ENCODE data around the gene PIP5K1C.
A peak's percentile ranks its signal among the peaks of the same experiment; 100 is the strongest.

PIP5K1C gene

DNA sequence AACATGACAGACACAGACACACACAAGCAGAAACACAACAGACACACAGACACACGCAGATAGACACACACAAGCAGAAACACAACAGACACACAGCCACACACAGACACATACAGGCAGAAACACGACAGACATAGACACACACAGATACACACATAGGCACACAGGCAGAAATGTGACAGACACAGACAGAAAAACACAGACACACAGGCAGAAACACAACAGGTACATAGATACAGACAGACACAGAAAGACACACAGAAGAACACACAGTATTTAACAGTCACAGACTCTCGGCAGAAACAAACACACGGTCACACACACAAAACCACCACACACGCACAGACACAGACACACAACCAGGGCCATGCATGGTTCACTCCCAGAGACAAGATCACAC is 94.5 kb downstream of the PIP5K1C start:
- H3K27me3 ChIP-seq (ENCODE audit: control insufficient read depth, insufficient read depth, low read length) = no peaks in the 10 kb centered on the region
- no peak overlapping the region for H3K9ac ChIP-seq (ENCODE audit: low read length)
- H3K4me3 ChIP-seq (ENCODE audit: low read length) = peak overlapping the region; percentile 68
- H3K4me1 ChIP-seq (ENCODE audit: control insufficient read depth, insufficient read depth, low read length) = no peaks in the 10 kb centered on the region
- peaks cover 2% of the 10 kb centered on the region for H3K36me3 ChIP-seq (ENCODE audit: control insufficient read depth, insufficient read depth, low read length)
- no peak overlapping the region for H3K27ac ChIP-seq (ENCODE audit: low read depth, low read length)

DNA sequence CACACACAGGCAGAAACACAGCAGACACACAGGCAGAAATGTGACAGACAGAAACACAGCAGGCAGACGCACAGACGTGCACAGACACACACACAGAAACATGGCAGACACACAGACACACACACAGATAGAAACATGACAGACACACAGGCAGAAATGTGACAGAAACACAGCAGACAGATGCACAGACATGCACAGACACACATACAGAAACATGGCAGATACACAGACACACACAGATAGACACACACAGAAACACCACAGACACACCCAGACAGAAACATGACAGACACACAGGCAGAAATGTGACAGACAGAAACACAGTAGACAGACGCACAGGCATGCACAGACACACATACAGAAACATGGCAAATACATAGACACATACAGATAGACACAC is 94.9 kb downstream of the PIP5K1C start:
- Histone ChIP-seq H3K27me3 (ENCODE audit: control insufficient read depth, insufficient read depth, low read length) (no peaks in the 10 kb centered on the region), H3K9ac (ENCODE audit: low read length) (no peak overlapping the region), H3K4me1 (ENCODE audit: control insufficient read depth, insufficient read depth, low read length) (no peaks in the 10 kb centered on the region), H3K4me3 (ENCODE audit: low read length) (peak overlapping the region; percentile 68), H3K36me3 (ENCODE audit: control insufficient read depth, insufficient read depth, low read length) (peaks cover 2% of the 10 kb centered on the region), H3K27ac (ENCODE audit: low read depth, low read length) (no peak overlapping the region)

DNA sequence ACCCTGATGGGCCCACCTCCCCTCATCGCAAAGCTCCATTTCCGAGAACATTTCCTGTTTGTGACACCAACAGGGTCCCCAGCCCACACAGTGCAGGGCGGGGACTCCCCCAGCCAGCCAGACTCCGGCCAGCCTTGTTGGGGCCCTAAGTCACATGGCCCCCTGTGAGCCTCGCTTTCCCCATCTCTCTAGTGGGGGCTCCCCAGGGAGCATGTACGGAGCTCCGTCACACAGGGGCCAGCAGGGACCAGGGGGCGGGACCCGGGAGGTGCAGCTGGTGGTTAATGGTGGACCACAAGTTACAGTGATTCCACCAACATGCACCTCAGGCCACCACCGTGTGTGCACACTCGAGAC is 95.3 kb downstream of the PIP5K1C start:
- Histone ChIP-seq H3K27ac (ENCODE audit: low read depth, low read length) (no peak overlapping the region), H3K4me3 (ENCODE audit: low read length) (no peak overlapping the region), H3K27me3 (ENCODE audit: control insufficient read depth, insufficient read depth, low read length) (no peaks in the 10 kb centered on the region)

DNA sequence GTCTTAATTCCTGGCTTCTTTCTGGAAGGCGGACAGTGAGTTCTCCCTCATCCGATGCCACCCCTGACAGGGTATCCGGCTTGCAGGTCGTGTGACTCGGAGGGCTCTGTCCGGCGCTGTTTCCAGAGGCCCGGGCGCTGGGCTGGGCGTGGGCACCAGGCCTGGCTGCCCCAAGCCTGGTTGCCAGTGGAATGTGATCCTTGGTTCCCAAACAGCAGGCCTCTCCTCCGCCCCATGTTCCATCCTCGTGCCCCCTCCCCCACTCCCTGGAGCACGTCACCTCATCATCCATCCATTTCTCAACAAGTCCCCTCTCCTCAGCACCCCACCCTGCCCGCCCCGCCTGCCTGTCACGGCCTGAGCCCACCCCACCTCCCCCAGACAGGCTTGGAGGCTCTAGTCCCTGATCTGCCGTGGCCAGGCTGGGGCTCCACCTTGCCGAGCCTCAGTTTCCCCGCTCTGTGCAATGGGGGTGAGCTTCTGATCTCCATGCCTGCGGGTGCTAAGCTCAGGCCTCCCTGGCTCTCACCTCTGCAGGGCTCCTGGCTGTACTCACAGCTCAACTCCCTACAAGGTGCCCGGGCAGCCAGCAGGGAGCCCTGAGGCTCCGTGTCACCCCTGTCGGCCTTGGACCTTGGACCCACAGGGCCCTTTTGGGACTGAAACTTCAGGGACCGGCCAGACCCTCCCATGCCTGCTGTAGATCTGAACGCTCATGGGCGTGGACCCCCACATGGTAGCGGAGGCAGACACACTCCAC is 95.9 kb downstream of the PIP5K1C start:
- Histone ChIP-seq H3K9ac (ENCODE audit: low read length) (no peak overlapping the region), H3K4me1 (ENCODE audit: control insufficient read depth, insufficient read depth, low read length) (no peaks in the 10 kb centered on the region), H3K27ac (ENCODE audit: low read depth, low read length) (no peak overlapping the region), H3K36me3 (ENCODE audit: control insufficient read depth, insufficient read depth, low read length) (no peaks in the 10 kb centered on the region), H3K4me3 (ENCODE audit: low read length) (no peak overlapping the region), H3K27me3 (ENCODE audit: control insufficient read depth, insufficient read depth, low read length) (no peaks in the 10 kb centered on the region)

More for the DNA sequence above, 95.3 kb downstream of the PIP5K1C start:
- Histone ChIP-seq H3K4me1 (ENCODE audit: control insufficient read depth, insufficient read depth, low read length) (no peaks in the 10 kb centered on the region), H3K9ac (ENCODE audit: low read length) (no peak overlapping the region), H3K36me3 (ENCODE audit: control insufficient read depth, insufficient read depth, low read length) (no peaks in the 10 kb centered on the region)

DNA sequence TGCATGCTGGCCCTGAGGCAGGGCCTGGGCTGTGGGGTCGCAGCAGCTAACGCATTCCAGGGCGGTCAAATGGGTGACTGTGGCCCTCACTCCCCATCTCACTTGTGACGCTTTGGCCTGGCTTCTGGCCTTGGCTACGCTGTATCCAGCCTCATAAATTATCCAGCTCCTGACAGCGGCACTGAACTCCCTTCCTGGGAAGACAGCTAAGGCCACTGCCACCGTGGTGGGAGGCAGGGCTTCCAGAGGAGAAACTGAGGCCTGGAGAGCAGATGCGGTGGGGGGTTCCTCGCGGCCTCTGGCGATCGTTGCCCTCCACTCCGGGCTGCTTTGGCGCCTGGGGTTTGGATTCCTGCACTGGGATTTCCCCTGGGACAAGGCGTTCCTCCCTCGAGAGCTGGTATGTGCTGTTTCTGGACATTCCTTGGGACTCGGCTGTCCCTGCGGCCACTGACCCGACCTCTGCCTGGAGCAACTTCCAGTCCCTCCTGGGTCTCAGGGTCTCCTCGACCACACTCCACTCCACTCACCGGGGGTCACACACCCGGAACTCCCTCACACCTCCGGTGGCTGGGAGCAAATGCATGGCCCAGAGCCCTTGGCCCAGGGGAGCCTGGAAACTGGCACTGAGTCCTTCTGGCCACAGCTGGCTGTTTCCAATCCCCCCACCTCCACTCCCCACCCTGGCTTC is 97.0 kb downstream of the PIP5K1C start:
- no peak overlapping the region for H3K4me3 ChIP-seq (ENCODE audit: low read length)
- no peaks in the 10 kb centered on the region for H3K36me3 ChIP-seq (ENCODE audit: control insufficient read depth, insufficient read depth, low read length)
- H3K4me1 ChIP-seq (ENCODE audit: control insufficient read depth, insufficient read depth, low read length) = no peaks in the 10 kb centered on the region
- H3K9ac ChIP-seq (ENCODE audit: low read length) = no peak overlapping the region
- H3K27me3 ChIP-seq (ENCODE audit: control insufficient read depth, insufficient read depth, low read length) = no peaks in the 10 kb centered on the region
- no peak overlapping the region for H3K27ac ChIP-seq (ENCODE audit: low read depth, low read length)

DNA sequence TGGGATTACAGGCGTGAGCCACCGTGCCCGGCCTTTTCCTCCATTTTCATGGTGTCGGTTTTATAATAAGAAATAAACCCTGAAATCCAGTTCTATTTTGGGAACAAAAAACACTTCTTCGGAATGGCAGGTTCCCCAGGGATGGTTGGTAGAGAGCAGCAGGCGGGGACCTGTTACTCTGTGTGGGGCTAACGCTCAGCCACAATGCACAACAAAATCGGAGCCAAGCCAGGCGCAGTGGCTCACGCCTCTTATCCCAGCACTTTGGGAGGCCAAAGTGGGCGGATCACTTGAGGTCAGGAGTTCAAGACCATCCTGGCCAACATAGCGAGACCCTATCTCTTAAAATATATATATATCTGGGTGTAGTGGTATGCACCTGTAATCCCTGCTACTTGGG is 99.2 kb downstream of the PIP5K1C start:
- no peaks in the 10 kb centered on the region for H3K36me3 ChIP-seq (ENCODE audit: control insufficient read depth, insufficient read depth, low read length)
- H3K4me1 ChIP-seq (ENCODE audit: control insufficient read depth, insufficient read depth, low read length) = no peaks in the 10 kb centered on the region
- no peak overlapping the region for H3K27ac ChIP-seq (ENCODE audit: low read depth, low read length)
- no peak overlapping the region for H3K9ac ChIP-seq (ENCODE audit: low read length)
- H3K4me3 ChIP-seq (ENCODE audit: low read length) = no peak overlapping the region
- no peaks in the 10 kb centered on the region for H3K27me3 ChIP-seq (ENCODE audit: control insufficient read depth, insufficient read depth, low read length)

DNA sequence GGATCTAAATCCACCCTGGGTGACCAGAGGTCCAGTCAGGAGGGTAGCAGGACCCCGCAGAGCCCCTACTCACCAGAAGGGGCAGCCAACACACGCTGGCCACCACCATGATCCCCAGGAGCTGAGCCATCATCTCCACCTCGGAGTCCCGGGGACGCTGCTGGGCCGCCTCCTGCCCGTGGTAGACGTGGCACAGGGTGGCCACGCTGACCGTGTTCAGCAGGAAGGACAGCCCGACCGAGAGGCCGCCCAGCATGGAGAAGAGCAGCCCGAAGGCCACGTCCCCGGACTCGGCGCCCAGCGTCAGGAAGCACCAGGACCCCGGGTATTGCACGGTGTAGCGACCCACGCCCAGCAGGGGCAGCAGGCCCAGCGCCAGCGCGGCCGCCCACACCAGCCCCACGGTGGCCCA is 100.5 kb downstream of the PIP5K1C start:
- H3K9ac ChIP-seq (ENCODE audit: low read length) = no peak overlapping the region
- no peak overlapping the region for H3K27ac ChIP-seq (ENCODE audit: low read depth, low read length)
- no peaks in the 10 kb centered on the region for H3K4me1 ChIP-seq (ENCODE audit: control insufficient read depth, insufficient read depth, low read length)
- H3K4me3 ChIP-seq (ENCODE audit: low read length) = no peak overlapping the region
- no peaks in the 10 kb centered on the region for H3K27me3 ChIP-seq (ENCODE audit: control insufficient read depth, insufficient read depth, low read length)
- no peaks in the 10 kb centered on the region for H3K36me3 ChIP-seq (ENCODE audit: control insufficient read depth, insufficient read depth, low read length)

DNA sequence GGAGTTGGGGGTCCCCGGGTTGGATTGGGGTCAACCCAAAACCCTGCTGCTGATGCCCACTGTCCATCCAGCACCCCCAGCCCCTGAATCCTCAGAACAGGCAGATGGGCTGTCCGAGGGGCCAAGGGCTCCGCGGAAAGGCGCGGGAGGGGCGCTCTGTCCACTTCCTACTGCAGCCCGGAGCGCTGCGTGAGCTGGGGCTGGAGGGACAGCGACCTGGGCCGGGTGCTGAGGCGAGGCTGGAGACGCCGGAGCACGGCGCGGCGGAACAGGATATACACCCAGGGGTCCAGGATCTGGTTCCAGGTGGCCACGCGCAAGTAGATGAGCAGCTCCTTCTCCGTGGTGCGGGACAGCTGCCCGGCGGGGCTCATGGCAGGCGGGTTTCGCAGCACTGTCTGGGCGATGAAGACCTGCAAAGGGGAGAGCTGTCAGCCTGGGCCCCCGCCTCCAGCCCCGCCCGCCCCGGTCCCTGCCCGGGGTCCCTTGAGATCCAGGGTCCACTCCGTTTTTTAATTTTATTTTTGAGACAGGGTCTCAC is 104.7 kb downstream of the PIP5K1C start:
- H3K4me3 ChIP-seq (ENCODE audit: low read length) = no peak overlapping the region
- H3K4me1 ChIP-seq (ENCODE audit: control insufficient read depth, insufficient read depth, low read length) = no peaks in the 10 kb centered on the region
- H3K27ac ChIP-seq (ENCODE audit: low read depth, low read length) = no peak overlapping the region
- no peak overlapping the region for H3K9ac ChIP-seq (ENCODE audit: low read length)
- H3K27me3 ChIP-seq (ENCODE audit: control insufficient read depth, insufficient read depth, low read length) = no peaks in the 10 kb centered on the region
- H3K36me3 ChIP-seq (ENCODE audit: control insufficient read depth, insufficient read depth, low read length) = no peaks in the 10 kb centered on the region

DNA sequence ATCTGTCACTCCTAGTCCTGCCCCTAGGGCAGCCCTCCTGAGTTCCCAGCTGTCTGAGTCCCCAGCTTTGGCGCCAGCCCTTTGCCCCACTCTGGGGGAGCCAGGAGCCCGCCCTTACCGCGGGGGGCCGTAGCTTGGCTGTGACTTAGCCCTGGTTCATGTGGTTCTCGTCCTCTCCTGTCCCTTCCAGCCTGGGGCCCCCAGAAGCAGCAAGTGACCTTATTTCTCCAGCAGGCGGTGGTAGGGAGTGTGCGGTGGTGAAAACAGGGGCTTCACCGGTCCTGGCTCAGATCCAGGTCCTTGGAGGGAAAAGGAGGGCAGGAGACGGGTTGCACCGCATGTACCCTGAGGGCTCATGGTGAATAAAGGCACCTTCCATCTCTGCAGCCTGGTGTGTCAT is 107.1 kb downstream of the PIP5K1C start:
- H3K36me3 ChIP-seq (ENCODE audit: control insufficient read depth, insufficient read depth, low read length) = no peaks in the 10 kb centered on the region
- H3K4me1 ChIP-seq (ENCODE audit: control insufficient read depth, insufficient read depth, low read length) = no peaks in the 10 kb centered on the region
- H3K27ac ChIP-seq (ENCODE audit: low read depth, low read length) = no peak overlapping the region
- no peaks in the 10 kb centered on the region for H3K27me3 ChIP-seq (ENCODE audit: control insufficient read depth, insufficient read depth, low read length)
- H3K4me3 ChIP-seq (ENCODE audit: low read length) = no peak overlapping the region
- no peak overlapping the region for H3K9ac ChIP-seq (ENCODE audit: low read length)

DNA sequence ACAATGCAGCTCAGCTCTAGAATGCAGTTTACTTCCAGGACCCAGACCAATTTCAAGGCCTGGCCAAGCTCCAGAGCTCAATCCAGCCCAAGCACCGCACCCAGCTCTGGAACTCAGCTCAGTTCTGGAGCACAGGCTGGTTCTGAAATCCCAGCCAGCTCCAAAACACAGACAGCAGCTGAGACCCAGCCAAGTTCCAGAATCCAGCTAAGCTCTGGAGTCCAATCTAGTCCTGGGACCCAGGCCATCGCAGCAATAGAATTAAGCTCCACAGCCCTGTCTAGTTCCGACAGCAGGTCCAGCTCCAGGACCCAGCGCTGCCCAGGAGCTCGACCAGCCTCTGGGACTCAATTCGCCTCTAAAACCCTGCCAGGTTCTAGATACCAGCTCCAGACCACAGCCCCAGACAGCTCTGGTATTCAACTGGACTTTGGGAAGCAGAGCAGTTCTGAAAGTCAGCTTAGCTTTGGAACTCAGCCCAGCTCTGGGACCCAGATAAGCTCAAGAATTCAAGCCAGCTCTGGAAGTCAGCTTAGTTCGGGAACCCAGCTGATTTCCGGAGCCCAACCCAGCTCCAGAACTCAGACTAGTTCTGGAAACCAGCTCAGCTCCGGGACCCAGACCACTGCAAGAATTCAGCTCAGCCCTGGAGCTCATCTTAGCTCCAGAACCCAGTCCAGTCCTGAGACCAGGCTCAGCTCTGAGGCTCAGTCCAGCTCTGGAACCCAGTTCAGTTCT is 108.2 kb downstream of the PIP5K1C start:
- H3K27me3 ChIP-seq (ENCODE audit: control insufficient read depth, insufficient read depth, low read length) = no peaks in the 10 kb centered on the region
- no peak overlapping the region for H3K4me3 ChIP-seq (ENCODE audit: low read length)
- H3K36me3 ChIP-seq (ENCODE audit: control insufficient read depth, insufficient read depth, low read length) = no peaks in the 10 kb centered on the region
- H3K9ac ChIP-seq (ENCODE audit: low read length) = no peak overlapping the region
- no peaks in the 10 kb centered on the region for H3K4me1 ChIP-seq (ENCODE audit: control insufficient read depth, insufficient read depth, low read length)
- H3K27ac ChIP-seq (ENCODE audit: low read depth, low read length) = no peak overlapping the region

DNA sequence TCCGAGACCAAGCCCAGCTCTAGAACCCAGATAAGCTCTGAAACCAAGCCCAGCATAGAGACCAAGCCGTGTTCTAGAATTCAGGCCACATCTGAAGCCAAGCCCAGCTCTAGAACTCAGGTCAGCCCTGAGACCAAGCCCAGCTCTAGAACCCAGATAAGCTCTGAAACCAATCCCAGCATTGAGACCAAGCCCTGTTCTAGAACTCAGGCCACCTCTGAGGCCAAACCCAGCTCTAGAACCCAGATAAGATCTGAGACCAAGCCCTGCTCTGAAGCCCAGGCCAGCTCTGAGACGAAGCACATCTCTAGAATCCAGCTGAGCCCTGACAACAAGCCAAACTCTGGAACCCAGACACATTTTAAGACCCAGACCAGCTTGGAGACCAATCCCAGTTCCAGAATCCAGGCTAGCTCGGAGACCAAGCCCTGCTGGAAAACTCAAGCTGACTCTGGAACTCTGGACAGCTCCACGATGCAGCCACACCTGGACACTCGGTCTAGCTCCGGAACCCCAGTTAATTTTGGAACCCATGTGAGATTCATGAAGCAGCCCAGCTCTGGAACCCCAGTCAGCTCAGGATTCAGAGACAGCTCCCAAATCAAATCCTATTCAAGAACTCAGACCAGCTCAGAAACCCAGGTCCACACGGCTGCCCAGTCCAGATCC is 109.1 kb downstream of the PIP5K1C start:
- Histone ChIP-seq H3K4me3 (ENCODE audit: low read length) (no peak overlapping the region), H3K9ac (ENCODE audit: low read length) (no peak overlapping the region), H3K27ac (ENCODE audit: low read depth, low read length) (no peak overlapping the region), H3K36me3 (ENCODE audit: control insufficient read depth, insufficient read depth, low read length) (no peaks in the 10 kb centered on the region), H3K4me1 (ENCODE audit: control insufficient read depth, insufficient read depth, low read length) (peaks cover 3% of the 10 kb centered on the region), H3K27me3 (ENCODE audit: control insufficient read depth, insufficient read depth, low read length) (peaks cover 2% of the 10 kb centered on the region)

DNA sequence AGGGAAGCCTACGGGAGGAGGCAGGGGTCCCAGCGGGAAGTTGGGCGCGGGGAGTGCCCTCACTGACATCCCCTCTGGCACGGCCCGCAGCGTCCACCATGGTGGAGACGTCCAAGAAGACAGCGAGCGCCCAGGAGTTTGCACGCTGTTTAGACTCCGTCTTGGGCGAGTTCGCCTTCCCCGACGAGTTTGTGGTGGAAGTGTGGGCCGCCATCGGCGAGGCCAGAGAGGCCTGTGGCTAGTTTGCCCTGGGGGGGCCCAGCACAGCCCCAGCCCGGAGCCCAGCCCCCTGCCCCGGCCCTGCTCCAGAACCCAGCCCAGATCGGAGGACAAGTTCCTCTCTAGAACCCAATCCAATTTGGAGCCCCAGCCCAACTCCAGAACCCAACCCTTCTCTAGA is 110.3 kb downstream of the PIP5K1C start:
- no peak overlapping the region for H3K27ac ChIP-seq (ENCODE audit: low read depth, low read length)
- H3K27me3 ChIP-seq (ENCODE audit: control insufficient read depth, insufficient read depth, low read length) = peaks cover 11% of the 10 kb centered on the region
- no peaks in the 10 kb centered on the region for H3K36me3 ChIP-seq (ENCODE audit: control insufficient read depth, insufficient read depth, low read length)
- no peak overlapping the region for H3K9ac ChIP-seq (ENCODE audit: low read length)
- H3K4me1 ChIP-seq (ENCODE audit: control insufficient read depth, insufficient read depth, low read length) = peaks cover 3% of the 10 kb centered on the region
- H3K4me3 ChIP-seq (ENCODE audit: low read length) = no peak overlapping the region
